Spinal cord (tissue), 10 donors: Measurements from ENCODE around the gene RPS6KB1. TPM values are rescaled to one million over a fixed set of nuclear protein-coding genes. Genes with fewer than 3 reads are reported as not detected.
"Not testable (repeated sequence)": the region's sequence is repeated elsewhere in the genome, so short reads cannot be mapped to it uniquely, and the experiment has no call there.

Source experiments
- DNase-seq, 6 donors: peaks; one replicate each; pipeline versions ENCODE4 v3.0.0 to v3.0.0-alpha.2; 2013 to 2015; ENCODE audit warnings: low spot score in 6 of 6, low read depth in 4 of 6
- H3K27ac ChIP-seq: one replicate; pipeline ENCODE4 v1.5.1; 2013; ENCODE audit warnings: low read depth, low read length, control low read depth
- H3K27me3 ChIP-seq: one replicate; pipeline ENCODE4 v1.6.1; 2013; ENCODE audit warnings: low read length; ENCODE audit not compliant: control insufficient read depth, insufficient read depth
- H3K36me3 ChIP-seq: one replicate; pipeline ENCODE4 v1.6.1; 2013; ENCODE audit warnings: low read length; ENCODE audit not compliant: control insufficient read depth, insufficient read depth
- H3K4me1 ChIP-seq: one replicate; pipeline ENCODE4 v1.6.1; 2013; ENCODE audit warnings: low read length; ENCODE audit not compliant: control insufficient read depth, insufficient read depth
- H3K4me3 ChIP-seq: one replicate; pipeline ENCODE4 v1.5.1; 2013; ENCODE audit warnings: low read depth, low read length, control low read depth
- H3K9me3 ChIP-seq: one replicate; pipeline ENCODE4 v1.6.1; 2013; ENCODE audit warnings: low read length; ENCODE audit not compliant: control insufficient read depth, insufficient read depth
- WGBS: methylation state at CpG from one replicate; pipeline ENCODE4 v1.1.5; 2013; ENCODE audit warnings: missing lambda C conversion rate; ENCODE audit not compliant: insufficient coverage; 5-methylcytosine and 5-hydroxymethylcytosine counted together
- long read RNA-seq, 4 donors: transcript quantifications; one replicate each; lab custom pipeline, GENCODE V29; 2026
- polyA plus RNA-seq, 2 donors: library from polyadenylated mRNA; unstranded; fragments of 120-200 nt; gene quantifications; one replicate each; pipeline ENCODE4 v1.2.1, GENCODE V29; 2013; ENCODE audit not compliant: insufficient read length in 2 of 2
- total RNA-seq, 2 donors: library from RNA; depleted of rRNA in 1 of 2; stranded (reverse); fragments of 120-200 nt in 1 of 2; fragments of >200 nt in 1 of 2; gene quantifications; one replicate each; pipeline versions ENCODE4 v1.2.3 to v1.2.4, GENCODE V29; 2013 to 2014
- donor health status: healthy.

Gene RPS6KB1
- total RNA-seq (10 to 100 TPM; 30.4 to 41.6 TPM), polyA plus RNA-seq (10 to 100 TPM; 29.2 to 32.9 TPM)
- long read RNA-seq, donor 1, full-length matches to known transcripts = 6 of 6 reads
- long read RNA-seq, donor 1, partial matches to known transcripts = 0 of 6 reads
- long read RNA-seq, donor 1, other reads (novel, unspliced or antisense) = 0 of 6 reads
- long read RNA-seq, donor 2, full-length matches to known transcripts = 2 of 2 reads
- long read RNA-seq, donor 2, partial matches to known transcripts = 0 of 2 reads
- long read RNA-seq, donor 2, other reads (novel, unspliced or antisense) = 0 of 2 reads
- long read RNA-seq, donor 3, full-length matches to known transcripts = 4 of 4 reads
- long read RNA-seq, donor 3, partial matches to known transcripts = 0 of 4 reads
- long read RNA-seq, donor 3, other reads (novel, unspliced or antisense) = 0 of 4 reads
- long read RNA-seq, donor 4, full-length matches to known transcripts = 1 of 66 reads
- long read RNA-seq, donor 4, partial matches to known transcripts = 39 of 66 reads
- long read RNA-seq, donor 4, other reads (novel, unspliced or antisense) = 26 of 66 reads

DNA sequence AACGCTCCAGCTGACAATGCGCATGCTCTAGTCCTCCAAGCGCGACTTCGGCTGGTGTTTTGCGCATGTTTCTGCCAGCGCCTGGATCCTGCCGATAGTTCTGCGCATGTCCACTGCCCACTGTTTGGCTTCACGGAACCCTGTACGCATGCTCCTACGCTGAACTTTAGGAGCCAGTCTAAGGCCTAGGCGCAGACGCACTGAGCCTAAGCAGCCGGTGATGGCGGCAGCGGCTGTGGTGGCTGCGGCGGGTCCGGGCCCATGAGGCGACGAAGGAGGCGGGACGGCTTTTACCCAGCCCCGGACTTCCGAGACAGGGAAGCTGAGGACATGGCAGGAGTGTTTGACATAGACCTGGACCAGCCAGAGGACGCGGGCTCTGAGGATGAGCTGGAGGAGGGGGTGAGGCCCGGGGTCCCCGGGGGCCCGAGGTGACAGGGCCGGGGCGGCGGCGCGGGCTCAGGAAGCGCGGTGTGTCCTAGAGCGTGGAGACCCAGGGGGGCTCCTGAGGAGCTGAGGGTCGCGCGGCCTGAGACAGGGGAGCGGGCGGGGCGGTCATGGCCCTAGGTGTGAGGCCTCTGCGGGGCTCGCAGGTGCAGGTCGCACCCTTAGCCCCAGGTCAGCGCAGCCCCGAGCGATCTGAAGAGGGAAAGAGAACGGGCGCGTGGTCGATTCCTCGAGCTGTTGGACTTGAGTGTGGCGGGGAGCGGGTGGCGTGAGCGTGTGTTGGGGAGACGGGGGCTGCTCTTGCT, at the start of gene RPS6KB1, which contains the start of gene TUBD1:
Gene RPS6KB1, plus strand, starts transcription at position 198 of the 752 bp plus-strand sequence. Its CDS starts 64 bp downstream, at position 262.
Gene TUBD1, minus strand, starts transcription at position 20 of the 752 bp plus-strand sequence. CDS start 1,941 bp downstream, outside the sequence.
- Histone ChIP-seq H3K4me1 (peaks cover 13% of the 10 kb centered on the region), H3K36me3 (peaks cover 13% of the 10 kb centered on the region), H3K27me3 (no peaks in the 10 kb centered on the region), H3K27ac (peak within 1 kb of the TSS; percentile 76), H3K9me3 (no peaks in the 10 kb centered on the region), H3K4me3 (peak within 1 kb of the TSS; percentile 72)
- WGBS = under 1% methylated on average over 58 of the region's 61 CpGs
- DNase-seq = peak; percentile 96 to 100 (median 97)

GRCh38 chr17:59844884-59845594, 47.9 kb upstream of the RPS6KB1 start:
- no peak for DNase-seq
- Histone ChIP-seq H3K4me1 (peaks cover 4% of the 10 kb centered on the region), H3K27ac (no peak overlapping the region), H3K36me3 (peaks cover 5% of the 10 kb centered on the region), H3K4me3 (no peak overlapping the region), H3K9me3 (no peaks in the 10 kb centered on the region), H3K27me3 (no peaks in the 10 kb centered on the region)
- WGBS = no CpG with 5 or more reads among the region's 3 CpGs

DNA sequence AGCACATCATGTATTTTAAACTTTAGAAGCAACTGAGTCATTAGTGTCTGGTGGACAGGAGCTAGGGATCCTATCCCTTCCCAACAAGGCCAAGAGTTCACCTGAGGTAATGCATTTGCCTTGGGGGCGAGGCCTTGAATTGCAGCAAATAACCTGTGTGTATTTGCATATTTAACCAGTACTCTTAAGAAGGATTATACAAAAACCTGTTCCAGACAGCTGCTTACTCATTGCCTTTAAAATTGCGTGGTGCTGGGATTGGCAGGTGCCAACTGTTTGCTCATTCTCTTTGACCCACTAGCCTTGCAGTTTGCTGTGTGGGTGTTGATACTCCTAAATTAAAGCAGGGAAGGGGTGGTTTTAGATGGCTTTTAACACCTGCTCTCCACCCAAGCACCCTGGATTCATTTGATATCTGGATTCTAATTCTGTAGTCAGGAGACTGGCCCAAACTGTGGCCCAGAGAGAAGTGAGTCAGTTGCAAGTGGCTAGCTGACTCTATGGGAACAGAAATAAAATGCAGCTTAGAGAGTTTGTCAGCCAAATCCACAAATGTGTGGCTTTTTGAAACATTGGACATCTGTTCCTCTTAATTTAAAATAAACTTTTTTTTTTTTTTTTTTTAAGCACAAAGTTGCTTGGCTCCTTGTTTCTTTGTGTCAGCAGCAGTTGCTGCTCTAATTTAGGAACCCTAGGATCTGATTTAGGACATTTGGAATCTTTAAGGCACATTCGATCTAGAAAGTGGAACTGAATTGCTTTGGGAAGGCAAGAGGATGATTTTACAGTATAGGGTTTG, 47.1 kb upstream of the RPS6KB1 start:
- Histone ChIP-seq H3K4me1 (peaks cover 4% of the 10 kb centered on the region), H3K27ac (peak overlapping the region; percentile 81), H3K36me3 (peaks cover 5% of the 10 kb centered on the region), H3K27me3 (no peaks in the 10 kb centered on the region), H3K9me3 (no peaks in the 10 kb centered on the region), H3K4me3 (no peak overlapping the region)
- DNase-seq = peak in 1 of 6 donors; percentile 74
- 100% methylated on average over 2 of the region's 3 CpGs for WGBS

DNA sequence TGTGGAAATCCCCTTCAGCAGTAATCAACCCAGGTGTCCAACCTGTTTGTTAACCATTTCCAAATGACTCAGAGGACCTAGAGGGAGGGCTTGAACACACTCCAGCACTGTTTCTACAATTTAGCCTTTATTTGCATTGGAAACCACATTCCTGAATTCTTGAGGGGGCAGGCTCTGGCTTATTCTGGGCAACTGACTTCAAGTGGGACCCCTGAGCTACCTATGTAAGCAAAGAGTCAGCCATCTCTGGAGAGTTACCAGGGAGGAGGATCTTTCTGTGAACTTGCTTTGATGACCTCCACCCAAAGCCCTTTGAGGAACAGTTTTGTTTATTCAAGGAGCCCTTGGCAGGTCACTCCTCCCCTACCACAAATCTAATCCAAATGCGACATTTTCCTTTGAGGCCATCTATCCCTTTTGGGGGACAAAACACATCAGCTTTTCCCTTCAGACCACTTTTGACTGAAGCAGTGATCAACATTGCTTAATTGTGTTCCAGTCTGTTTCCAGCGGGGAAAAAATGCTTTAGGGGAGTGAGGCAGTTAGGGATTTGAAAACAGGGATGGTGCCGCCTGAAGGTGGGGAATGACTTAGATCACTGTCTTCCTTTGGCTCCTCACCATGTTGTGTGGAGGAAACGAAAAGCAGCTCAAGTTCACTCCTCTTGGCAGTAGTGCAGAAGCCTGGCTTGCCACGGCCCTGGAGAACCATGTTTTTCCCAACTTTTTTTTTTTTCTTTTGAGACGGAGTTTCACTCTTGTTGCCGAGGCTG, 46.3 kb upstream of the RPS6KB1 start:
- Histone ChIP-seq H3K4me3 (no peak overlapping the region), H3K36me3 (peaks cover 5% of the 10 kb centered on the region), H3K27me3 (no peaks in the 10 kb centered on the region), H3K4me1 (peaks cover 8% of the 10 kb centered on the region), H3K27ac (peak overlapping the region; percentile 81), H3K9me3 (no peaks in the 10 kb centered on the region)
- WGBS = 22% methylated on average over 6 of the region's 7 CpGs
- peak in 2 of 6 donors; percentile 45 to 70 for DNase-seq

DNA sequence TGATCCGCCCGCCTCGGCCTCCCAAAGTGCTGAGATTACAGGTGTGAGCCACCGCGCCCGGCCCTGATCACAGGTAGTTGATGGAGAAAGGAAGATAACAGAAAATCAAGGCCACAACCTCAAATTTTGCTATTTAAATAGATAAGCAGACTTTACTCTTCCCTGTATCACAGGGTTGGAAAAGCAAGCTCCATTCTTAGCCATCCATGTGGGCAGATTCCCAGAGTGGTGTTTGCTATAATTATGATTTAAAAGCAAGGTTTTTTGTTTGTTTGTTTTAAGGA, 44.6 kb upstream of the RPS6KB1 start:
- no peaks in the 10 kb centered on the region for H3K27me3 ChIP-seq
- H3K9me3 ChIP-seq = no peaks in the 10 kb centered on the region
- H3K4me3 ChIP-seq = no peak overlapping the region
- H3K4me1 ChIP-seq = peaks cover 13% of the 10 kb centered on the region
- no peak overlapping the region for H3K27ac ChIP-seq
- DNase-seq = no peak
- no CpG with 5 or more reads among the region's 6 CpGs for WGBS
- no peaks in the 10 kb centered on the region for H3K36me3 ChIP-seq

DNA sequence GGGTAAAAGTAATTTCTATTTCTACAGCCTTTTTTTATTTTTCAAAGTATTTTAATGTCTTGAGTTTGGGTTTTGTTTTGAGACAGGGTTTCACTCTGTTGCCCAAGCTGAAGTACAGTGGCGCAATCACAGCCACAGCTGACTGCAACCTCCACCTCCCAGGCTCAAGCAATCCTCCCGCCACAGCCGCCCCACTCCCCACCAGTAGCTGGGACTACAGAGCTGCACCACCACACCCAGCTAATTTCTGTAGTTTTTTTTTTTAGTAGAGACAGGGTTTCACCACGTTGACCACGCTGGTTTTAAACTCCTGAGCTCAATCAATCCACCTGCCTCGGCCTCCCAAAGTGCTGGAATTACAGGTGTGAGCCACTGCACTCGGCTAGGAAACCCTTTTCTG, 44.1 kb upstream of the RPS6KB1 start:
- no peak for DNase-seq
- no peaks in the 10 kb centered on the region for H3K27me3 ChIP-seq
- no peaks in the 10 kb centered on the region for H3K36me3 ChIP-seq
- no peak overlapping the region for H3K4me3 ChIP-seq
- no peak overlapping the region for H3K27ac ChIP-seq
- WGBS = 40% methylated on average over 1 of the region's 7 CpGs
- H3K9me3 ChIP-seq = no peaks in the 10 kb centered on the region
- peaks cover 13% of the 10 kb centered on the region for H3K4me1 ChIP-seq

GRCh38 chr17:59850311-59850710, 42.6 kb upstream of the RPS6KB1 start:
- H3K9me3 ChIP-seq, DNase-seq, H3K36me3 ChIP-seq, H3K27ac ChIP-seq, H3K27me3 ChIP-seq, H3K4me3 ChIP-seq: not testable (repeated sequence)
- peaks cover 13% of the 10 kb centered on the region for H3K4me1 ChIP-seq
- 93% methylated on average over 11 of the region's 15 CpGs for WGBS

GRCh38 chr17:59851439-59852375, 41.2 kb upstream of the RPS6KB1 start:
- Histone ChIP-seq H3K27ac (peak overlapping the region; percentile 63), H3K36me3 (no peaks in the 10 kb centered on the region)

More at GRCh38 chr17:59851439-59852375, 41.2 kb upstream of the RPS6KB1 start:
- DNase-seq = peak in 2 of 6 donors; percentile 10 to 55
- Histone ChIP-seq H3K9me3 (no peaks in the 10 kb centered on the region), H3K4me1 (peaks cover 13% of the 10 kb centered on the region), H3K27me3 (no peaks in the 10 kb centered on the region), H3K4me3 (no peak overlapping the region)
- 85% methylated on average over 5 of the region's 14 CpGs for WGBS
